HCT116 (cell line): ENCODE measurements around the gene CPA1.

ENCODE experiments used
- ATF3 ChIP-seq: IDR thresholded peaks from 2 replicates; pipeline ENCODE4 v1.6.1; 2012
- CEBPB ChIP-seq: IDR thresholded peaks from 2 replicates; pipeline ENCODE4 v1.6.1; 2012; ENCODE audit warnings: low read depth
- CTCF ChIP-seq, 3 experiments: fragments of 200-600 bp in 1 of 3; sonication (generic) in 1 of 3; IDR thresholded peaks in 2 of 3; conservative IDR thresholded peaks in 1 of 3; 2 replicates each; pipeline ENCODE4 v1.5.1; 2012 to 2017; ENCODE audit warnings: low read depth in 2 of 3, low read length in 2 of 3, antibody characterized with exemption in 1 of 3, borderline replicate concordance in 1 of 3, control low read depth in 1 of 3, mild to moderate bottlenecking in 1 of 3, mixed read lengths in 1 of 3, mixed run types in 1 of 3, moderate library complexity in 1 of 3; ENCODE audit not compliant: insufficient read depth in 1 of 3
- EZH2 ChIP-seq: fragments of 200-600 bp; sonication (generic); IDR thresholded peaks from 2 replicates; pipeline ENCODE4 v1.6.1; 2017; ENCODE audit warnings: antibody characterized with exemption, mixed run types
- EZH2phosphoT487 ChIP-seq: fragments of 200-600 bp; IDR thresholded peaks from 2 replicates; pipeline ENCODE4 v1.6.1; 2018; ENCODE audit warnings: antibody characterized with exemption, borderline replicate concordance
- JUND ChIP-seq: IDR thresholded peaks from 2 replicates; pipeline ENCODE4 v1.6.1; 2012
- POLR2A ChIP-seq: IDR thresholded peaks from 2 replicates; pipeline ENCODE4 v1.7.0; 2011; ENCODE audit warnings: borderline replicate concordance; ENCODE audit not compliant: insufficient read depth, insufficient read length; ENCODE audit errors: extremely low read depth
- POLR2AphosphoS5 ChIP-seq: IDR thresholded peaks from 2 replicates; pipeline ENCODE4 v1.6.1; 2011; ENCODE audit warnings: mild to moderate bottlenecking, low read depth, low read length, moderate library complexity
- RAD21 ChIP-seq: IDR thresholded peaks from 2 replicates; pipeline ENCODE4 v1.6.1; 2012; ENCODE audit warnings: low read depth, mild to moderate bottlenecking
- SP1 ChIP-seq: IDR thresholded peaks from 2 replicates; pipeline ENCODE4 v1.6.1; 2012; ENCODE audit warnings: low read depth
- TCF7L2 ChIP-seq: IDR thresholded peaks from 2 replicates; pipeline ENCODE4 v1.7.0; 2011; ENCODE audit warnings: borderline replicate concordance, inconsistent platforms; ENCODE audit not compliant: insufficient read depth, insufficient read length; ENCODE audit errors: extremely low read depth
- YY1 ChIP-seq: IDR thresholded peaks from 2 replicates; pipeline ENCODE4 v1.6.1; 2011; ENCODE audit warnings: low read length, low read depth, moderate library complexity, mild to moderate bottlenecking; ENCODE audit not compliant: insufficient replicate concordance; ENCODE audit errors: extremely low read depth
- ZBTB33 ChIP-seq: IDR thresholded peaks from 2 replicates; pipeline ENCODE4 v1.6.1; 2011; ENCODE audit warnings: mild to moderate bottlenecking, low read length, moderate library complexity; ENCODE audit not compliant: insufficient replicate concordance; ENCODE audit errors: extremely low read depth
- ZFX ChIP-seq: fragments of 450-650 bp; IDR thresholded peaks from 2 replicates; pipeline ENCODE4 v1.6.1; 2017

DNA sequence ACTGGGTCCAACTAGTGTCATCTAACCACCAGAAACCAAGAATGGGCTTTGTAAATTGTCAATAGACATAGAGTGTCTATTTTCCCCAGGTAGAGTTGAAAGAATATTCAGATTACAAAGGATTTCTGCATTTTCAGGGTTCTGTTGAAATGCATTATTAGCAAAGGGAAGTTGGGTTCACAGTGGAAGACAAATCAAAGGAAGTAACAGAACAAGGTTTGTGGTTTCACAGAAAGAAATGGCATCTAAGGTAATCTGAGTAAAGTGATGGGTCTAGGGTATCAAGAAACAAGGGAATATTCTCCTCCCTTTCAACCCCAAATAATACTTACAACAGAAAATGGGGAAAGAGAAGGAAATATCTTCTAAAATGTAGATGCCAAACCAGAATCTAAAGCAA is 34.7 kb downstream of the CPA1 start:
- TF ChIP-seq CTCF (IDR thresholded peaks at IDR 0.05 in 2 of 3, conservative IDR thresholded peaks at IDR 0.05 in 1 of 3; ENCODE audit: borderline replicate concordance in 1 of 3, insufficient read depth in 1 of 3, low read depth in 2 of 3, low read length in 2 of 3): no peak
- no peak for TF ChIP-seq ZFX
- no peak for TF ChIP-seq TCF7L2
- no peak for TF ChIP-seq POLR2A
- TF ChIP-seq POLR2AphosphoS5: no peak
- TF ChIP-seq JUND: no peak
- TF ChIP-seq SP1: no peak
- no peak for TF ChIP-seq ATF3
- TF ChIP-seq CEBPB: no peak
- TF ChIP-seq RAD21: no peak
- no peak for TF ChIP-seq EZH2phosphoT487
- TF ChIP-seq EZH2: no peak
- TF ChIP-seq ZBTB33: no peak
- no peak for TF ChIP-seq YY1
